ENCODE measurements around the gene WASF3.

GRCh38 chr13:26618726-26619125, 61.2 kb downstream of the WASF3 start:
- TF ChIP-seq CTCF (IDR thresholded peaks at IDR 0.05) (no peak), POLR2A (IDR thresholded peaks at IDR 0.05) (no peak)

Measured in esophagus squamous epithelium (tissue), 4 donors.